NCI-H82 (cell line): ENCODE data around the gene CDK5RAP1.
"Not testable (repeated sequence)": the region's sequence is repeated elsewhere in the genome, so short reads cannot be mapped to it uniquely, and the experiment has no call there.

Experiments used
- DNase-seq: peaks from one replicate; lab custom pipeline; 2025; lab: John Stamatoyannopoulos, UW

Gene CDK5RAP1, protein sequence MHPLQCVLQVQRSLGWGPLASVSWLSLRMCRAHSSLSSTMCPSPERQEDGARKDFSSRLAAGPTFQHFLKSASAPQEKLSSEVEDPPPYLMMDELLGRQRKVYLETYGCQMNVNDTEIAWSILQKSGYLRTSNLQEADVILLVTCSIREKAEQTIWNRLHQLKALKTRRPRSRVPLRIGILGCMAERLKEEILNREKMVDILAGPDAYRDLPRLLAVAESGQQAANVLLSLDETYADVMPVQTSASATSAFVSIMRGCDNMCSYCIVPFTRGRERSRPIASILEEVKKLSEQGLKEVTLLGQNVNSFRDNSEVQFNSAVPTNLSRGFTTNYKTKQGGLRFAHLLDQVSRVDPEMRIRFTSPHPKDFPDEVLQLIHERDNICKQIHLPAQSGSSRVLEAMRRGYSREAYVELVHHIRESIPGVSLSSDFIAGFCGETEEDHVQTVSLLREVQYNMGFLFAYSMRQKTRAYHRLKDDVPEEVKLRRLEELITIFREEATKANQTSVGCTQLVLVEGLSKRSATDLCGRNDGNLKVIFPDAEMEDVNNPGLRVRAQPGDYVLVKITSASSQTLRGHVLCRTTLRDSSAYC

DNA sequence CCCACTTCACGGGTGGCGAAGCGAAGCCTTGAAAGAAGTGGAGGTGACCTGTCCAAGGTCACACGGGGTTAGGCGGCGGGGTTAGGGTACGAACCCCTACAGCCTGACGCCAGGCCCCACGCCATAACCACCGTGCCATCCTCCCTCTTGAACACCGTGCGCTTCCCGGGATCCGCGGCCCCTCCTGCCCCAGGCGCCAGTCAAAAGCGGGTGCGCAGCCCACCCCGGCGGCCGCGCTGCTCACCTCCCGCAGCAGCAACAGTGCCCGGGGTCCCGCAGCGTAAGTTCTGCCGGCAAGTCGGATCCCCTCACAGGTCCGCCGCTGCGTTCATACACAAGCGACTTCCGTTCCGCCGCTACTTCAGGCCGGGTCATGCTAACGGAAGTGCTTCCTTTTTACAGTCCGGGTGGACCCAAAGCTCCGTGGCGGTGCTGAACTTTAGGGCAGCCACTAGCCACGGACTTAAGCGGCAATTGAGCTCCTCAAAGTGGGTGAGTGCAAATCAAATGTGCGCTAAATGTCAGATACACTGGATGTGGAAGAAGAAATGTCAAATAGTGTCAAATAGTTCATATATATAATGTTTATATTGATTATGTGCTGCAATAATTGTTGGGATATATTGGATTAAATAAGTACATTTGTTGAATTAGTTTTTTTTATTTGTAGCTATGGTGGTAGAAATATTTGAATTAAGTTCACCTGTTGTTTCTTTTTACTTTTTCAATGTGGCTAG, at the start of gene CDK5RAP1:
Gene CDK5RAP1 (minus strand): TSS at position 336 of the 737 bp plus-strand sequence. CDS start 4,455 bp downstream, outside the sequence.
- DNase-seq, result peak; percentile 97

DNA sequence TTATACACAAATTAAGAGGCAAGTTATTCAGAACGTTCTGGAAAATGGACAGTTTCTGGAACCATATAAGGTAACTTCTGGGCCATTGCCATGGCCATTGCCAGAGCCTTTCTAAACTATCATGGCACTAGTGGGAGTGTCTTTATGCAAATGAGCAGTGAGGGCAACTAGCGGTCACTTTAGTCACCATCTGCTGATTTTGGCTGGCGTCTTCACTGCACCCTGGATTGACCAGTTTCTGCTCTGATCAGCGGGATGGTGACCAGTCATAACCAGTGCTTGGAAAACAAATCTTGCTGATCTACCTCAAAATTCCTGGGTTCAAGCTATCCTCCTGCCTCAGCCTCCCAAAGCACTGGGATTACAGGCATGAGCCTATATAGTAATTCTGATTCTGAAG, 49.5 kb upstream of the CDK5RAP1 start:
- DNase-seq, result no peak

DNA sequence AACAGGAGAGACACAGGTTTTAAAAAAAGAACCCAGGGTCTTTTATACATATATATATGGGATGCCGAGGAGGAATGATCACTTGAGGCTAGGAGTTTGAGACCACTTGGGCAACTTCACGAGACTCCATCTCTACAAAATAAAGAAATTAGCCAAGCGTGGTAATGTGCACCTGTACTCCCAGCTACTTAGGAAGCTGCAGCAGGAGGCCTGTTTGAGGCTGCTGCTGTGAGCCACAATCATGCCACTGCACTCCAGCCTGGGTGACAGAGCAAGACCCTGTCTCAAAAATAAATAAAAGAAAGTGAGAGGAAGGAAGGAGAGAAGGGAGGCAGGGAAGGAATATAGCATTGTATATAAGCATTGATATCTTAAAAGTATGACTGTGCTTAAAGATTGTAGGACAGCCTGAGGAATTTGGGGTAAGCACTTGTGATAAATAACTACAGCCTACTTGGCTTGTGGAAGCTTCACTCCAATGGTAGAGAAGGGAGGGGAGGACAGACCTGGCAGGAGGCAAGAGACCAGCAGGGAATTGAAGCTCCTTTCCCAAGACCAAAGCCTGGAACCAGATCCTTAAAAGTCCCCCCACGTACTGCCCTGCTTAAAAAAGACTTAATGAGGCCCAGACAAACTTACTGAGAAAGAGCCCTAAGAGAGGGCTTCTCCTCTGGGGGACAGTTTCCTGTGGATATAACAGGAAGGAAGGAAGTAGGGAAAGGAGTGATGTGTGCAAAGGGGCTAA, 44.7 kb upstream of the CDK5RAP1 start:
- DNase-seq, result no peak

DNA sequence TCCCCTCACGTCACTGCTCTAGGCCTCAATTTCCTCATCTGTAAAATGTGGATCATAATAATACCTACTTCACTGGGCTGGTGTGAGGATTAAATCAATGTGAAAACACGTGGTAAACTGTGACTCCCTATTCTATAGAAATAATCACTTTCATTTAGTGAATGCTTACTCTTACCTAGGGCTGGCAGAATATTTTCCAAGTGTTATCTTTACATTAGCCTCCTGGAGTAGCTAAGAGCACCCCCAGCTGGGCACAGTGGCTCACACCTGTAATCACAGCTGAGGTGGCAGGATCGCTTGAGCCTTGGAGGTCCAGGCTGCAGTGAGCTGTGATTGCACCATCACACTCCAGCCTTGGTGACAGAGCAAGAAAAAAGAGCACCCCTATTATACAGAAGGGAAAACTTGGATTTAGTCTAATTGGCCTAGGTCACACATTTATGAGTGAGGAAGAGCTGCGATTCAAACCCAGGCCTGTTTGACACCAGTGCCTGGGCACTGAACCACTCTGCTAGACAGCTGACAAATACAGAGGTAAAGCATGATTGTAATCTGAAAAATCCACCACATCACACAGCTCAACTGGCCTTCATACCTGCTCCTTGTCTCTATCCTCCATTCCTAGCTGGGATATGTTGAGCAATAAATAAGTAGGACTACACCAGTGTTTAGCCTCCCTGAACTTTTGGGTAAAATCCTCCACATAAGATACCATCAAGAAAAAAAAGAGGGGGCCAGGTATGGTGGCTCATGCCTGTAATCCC, 43.7 kb upstream of the CDK5RAP1 start:
- peak; percentile 49 for DNase-seq

DNA sequence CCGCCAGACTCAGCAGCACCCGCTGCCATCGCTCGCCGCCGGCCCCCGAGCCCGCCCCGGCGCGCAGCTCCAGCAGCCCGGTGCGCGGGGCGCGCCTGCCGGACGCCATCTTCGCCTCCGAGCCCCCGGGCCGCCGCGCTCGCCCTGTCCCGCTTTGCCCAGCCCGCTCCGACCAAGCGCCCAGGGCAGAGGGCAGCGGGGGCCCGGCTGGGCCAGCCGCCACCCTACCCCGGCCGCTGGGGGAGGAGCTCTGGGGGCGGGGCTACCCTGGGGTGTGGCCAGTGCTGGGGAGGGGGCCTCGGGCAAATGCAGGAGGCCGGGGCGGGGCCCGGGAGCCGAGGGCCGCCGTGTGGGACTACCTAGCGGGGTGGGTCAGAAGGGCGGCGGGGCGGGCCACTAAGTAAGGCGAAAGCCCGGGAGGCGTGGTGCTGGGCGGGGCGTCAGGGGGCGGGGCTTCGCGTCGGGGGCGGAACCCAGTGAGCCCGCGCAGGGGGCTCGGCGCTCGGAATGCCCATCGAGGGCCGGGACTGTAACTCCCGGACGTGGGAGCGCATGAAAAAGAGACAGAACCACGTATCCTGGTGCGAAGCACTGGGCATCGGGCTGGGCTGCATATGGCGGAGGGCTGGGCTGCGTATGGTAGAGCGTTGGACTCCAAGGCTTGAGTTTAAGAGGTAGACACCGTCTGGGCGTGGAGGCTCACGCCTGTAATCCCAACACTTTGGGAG, 42.4 kb upstream of the CDK5RAP1 start, which contains the start of gene SNTA1:
Gene SNTA1 (minus strand): TSS at position 252 of the 728 bp plus-strand sequence. CDS start 143 bp downstream, at position 109.
- DNase-seq, result peak; percentile 97

DNA sequence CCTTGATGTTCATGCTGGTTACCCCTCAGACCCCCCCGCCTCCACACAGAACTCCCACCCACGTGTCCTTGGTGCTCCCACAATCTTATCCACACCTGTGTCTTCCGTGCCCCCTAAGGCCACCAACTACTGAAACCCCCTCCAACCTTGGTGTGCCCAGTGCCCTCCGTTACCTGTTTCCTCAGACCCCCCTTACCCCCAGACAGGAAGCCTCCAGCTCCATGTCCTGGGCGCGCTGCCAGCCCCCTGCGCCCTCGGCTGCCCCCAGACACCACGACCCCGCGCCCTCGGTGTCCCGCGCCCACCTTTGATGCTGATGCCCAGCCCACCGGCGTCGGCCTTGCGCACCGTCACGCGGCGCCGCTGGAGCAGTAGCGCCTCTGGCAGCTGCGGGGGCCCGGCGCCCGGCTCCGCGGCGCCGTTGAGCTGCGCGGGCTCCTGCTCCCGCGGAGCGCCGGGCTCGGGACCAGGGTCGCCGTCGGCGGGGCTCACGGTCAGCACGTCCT, 41.7 kb upstream of the CDK5RAP1 start:
- peak; percentile 56 for DNase-seq

DNA sequence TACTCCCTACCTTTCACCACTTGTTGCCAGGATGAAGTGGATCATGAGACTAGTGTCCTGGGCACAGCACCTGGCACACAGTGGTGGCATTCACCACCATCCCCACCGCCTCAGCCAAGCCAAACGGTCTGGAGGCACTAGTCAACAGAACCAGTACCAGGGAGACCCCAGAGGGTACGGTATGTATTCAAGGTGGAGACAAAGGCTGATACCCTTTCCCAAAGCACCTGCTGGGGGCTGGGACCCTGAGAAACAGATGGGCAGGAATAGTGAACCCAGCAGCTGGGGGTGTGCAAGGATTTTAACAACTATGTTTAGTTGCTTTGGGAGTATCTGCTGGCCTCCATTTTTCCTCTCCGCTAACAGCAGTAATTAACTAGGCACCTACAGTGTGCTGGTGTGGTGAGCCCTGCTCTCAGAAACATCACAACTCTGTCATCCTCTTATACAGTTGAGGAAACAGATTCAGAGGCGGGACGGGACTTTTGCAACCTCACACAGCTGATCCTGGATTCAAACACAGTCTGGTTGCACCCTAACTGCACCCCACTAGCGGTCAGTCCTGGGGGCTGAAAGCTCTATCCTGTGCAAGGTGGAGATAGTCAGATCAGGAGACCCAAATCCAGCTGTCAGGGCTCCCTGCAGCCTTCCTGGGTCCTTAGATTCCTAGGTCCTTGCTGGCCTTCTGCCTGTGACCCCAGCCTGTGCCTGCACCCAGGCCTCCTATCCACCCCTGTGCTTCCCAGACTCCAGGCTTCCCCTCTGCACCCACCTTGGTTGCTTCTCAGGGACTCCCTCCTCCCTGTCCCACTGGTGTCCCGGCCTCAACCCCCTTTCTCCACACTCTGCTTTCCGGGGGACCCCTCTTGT, 41.1 kb upstream of the CDK5RAP1 start:
- no peak for DNase-seq

DNA sequence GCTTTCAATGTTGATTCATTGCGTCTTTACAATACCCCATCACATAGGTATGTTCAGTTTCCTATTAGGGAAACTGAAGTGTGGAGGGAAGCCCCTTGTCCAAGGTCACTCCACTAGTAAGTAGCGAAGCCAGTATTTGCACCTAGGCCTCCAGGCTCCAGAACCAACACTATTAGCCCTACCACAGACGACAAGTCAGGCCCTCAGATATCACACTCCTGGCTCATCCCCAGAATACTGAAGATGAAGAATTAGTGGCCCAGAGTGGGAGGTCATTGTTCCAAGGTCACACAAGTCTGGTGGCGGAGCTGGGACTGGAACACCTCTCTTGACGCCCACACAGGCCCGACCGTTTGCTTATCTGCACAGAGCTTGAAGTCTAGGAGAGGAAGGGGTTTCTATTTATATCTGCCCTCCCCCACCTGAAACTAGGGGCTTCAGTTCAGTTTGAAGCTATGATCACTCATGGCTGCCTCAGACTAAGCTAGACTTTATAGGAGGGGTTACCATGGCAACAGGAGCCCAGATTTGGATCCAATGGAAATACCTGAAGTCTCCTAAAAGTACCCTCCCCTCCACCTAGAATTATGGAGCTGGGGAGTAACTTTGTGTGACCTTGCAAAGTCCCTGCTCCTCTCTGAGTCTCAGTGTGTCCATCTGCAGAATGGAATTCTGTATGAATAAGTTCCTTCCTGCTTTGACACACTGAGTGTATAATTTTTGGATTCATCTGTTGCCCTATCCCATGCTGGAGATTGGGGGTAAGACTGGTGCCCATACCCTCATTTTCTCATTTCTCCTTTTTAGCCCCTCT, 40.0 kb upstream of the CDK5RAP1 start:
- DNase-seq, result peak; percentile 27

DNA sequence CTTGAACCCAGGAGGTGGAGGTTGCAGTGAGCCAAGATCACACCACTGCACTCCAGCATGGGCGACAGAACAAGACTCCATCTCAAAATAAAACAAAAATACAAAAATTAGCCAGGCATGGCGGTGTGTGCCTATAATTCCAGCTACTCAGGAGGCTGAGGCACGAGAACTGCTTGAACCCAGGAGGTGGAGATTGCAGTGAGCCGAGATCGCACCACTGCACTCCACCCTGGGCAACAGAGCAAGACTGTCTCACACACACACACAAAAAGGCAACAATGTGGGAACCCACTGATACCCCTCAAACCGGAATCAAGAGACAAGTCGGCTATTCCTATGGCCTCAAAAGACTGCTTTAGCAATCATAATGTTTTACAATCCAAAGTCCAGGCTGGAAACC, 39.2 kb upstream of the CDK5RAP1 start:
- DNase-seq, result not testable (repeated sequence)

DNA sequence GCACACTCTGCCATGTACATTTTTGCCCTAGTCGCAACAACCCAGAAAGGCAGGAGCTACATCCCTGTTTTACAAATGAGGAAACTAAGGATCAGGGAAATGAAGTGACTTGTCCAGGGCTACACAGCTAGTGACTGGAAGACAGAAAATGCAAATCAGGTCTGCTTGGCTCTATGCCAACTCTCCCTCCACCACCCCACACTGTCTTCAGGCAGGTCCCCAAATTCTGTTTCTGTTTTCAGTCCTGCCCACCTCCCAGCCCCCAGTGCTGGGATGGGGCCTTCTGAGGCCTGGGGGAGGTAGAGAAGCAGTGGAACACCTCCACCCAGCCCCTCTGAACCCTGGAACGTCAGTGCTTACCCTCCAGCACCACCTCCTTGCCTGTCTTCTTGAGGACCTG, 37.2 kb upstream of the CDK5RAP1 start:
- no peak for DNase-seq

DNA sequence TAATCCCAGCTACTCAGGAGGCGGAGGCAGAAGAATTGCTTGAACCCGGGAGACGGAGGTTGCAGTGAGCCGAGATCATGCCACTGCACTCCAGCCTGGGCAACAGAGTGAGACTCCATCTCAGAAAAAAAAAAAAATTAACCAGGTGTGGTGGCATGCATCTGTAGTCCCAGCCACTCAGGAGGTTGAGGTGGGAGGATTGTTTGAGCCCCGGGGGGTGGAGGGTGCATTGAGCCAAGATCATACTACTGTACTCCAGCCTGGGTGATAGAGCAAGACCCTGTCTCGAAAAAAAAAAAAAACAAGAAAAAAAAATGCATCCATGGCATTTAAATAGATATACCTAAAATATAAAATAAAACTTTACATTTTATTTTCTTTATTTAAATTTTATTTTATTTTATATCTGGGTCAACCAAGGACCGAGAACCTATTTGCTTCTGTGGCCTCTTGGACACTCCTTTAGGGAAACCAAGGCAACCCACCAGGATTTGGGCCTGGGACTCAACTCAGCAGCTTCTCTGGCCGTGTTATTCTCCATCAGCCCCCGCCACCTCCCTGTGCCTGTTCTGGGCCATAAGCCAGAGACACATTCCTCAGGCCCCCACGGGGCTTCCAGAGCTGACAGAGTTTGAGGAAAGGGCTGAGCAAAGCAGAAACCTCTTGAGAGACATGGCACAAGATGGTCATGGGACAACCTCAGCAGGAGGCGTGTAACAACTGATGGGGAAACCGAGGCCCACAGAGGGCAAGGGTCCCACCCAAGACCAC, 36.0 kb upstream of the CDK5RAP1 start:
- DNase-seq, result no peak

DNA sequence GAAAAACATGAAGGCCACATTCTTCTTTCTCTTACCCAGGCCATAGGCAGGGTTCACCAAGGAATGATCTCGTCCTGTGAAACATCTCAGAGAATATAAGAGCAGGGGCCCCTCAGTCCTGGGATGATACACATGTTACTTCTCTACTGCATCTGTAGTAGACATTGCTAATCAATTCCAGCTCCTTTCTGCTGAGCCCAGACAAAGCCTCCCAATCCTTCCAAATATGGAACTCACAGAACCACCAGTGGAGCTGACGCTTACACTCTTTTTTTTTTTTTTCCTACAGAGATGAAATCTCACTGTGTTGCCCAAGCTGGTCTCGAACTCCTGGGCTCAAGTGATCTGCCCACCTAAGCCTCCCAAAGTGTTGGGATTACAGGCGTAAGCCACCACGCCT, 33.1 kb upstream of the CDK5RAP1 start:
- DNase-seq, result no peak

DNA sequence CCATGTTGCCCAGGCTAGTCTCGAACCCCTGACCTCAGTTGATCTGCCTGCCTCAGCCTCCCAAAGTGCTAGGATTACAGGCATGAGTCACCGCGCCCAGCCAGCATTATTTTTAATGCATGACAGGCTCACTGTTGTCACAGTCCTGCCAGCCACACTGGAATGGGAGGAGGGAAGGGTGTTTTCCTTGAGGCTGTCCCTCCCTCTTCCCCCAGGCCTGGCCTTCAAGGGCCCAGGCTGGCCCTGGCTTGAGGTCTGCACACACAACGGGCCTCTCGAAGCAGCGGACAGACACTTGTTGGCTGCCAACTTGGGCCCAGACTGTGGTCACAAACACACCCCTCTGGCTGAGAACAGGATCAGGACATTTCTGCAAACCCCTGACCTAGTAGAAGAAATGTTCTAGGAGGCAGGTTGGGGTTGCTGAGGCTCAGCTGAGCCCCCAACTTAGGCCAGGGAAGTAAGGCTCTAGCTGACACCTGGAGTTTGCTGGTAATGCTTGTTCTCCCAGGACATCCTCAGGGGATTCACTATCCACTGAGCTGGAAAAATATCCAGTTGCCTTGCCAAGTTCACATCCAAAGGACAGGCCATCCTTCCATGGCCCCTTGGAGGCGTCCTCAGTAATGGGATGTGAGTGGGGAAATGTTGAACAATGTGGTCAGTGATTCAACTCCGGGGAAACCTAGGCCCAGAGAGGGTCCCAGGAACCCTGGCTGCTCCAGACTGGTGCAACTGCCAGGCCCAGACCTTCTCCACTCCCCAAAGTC, 32.3 kb upstream of the CDK5RAP1 start:
- DNase-seq, result no peak

DNA sequence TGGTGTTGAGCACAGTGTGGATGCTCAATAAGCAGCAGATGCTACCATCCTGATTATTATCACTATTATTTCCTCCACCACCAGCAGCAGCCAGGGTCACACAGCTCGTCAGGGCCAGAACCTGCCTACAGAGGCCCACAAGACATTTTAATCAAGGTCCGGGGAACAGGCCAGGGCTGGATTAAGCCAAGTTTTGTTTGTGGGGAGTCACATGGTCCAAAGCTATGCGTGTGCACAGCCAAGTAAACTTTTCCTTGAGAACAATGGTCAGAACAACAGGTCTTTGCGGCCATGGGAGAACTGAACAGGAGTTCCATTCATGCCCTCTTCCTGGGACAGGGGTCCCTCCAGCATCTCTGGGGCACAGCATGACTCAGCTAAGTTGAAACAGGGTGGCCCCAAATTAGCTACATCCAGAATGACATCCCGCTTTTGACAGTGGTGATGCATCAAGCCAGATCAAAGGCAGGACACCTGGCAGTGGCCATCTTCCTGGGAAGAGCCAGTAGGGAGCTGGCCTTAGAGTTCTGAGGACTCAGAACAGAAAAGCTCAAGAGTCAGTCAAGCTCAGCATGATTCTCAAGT, 30.6 kb upstream of the CDK5RAP1 start:
- DNase-seq, result no peak

DNA sequence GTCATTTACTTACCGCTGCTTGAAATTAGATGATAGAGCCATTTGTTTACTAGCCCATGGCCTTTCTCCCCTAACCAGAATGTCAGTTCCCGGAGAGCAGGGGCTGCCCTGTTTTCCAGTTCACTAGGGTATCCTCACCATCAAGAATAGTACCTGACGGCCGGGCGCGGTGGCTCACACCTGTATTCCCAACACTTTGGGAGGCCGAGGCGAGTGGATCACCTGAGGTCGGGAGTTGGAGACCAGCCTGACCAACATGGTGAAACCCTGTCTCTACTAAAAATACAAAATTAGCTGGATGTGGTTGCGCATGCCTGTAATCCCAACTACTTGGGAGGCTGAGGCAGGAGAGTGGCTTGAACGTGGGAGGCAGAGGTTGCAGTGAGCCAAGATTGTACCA, 22.6 kb upstream of the CDK5RAP1 start:
- DNase-seq, result not testable (repeated sequence)

DNA sequence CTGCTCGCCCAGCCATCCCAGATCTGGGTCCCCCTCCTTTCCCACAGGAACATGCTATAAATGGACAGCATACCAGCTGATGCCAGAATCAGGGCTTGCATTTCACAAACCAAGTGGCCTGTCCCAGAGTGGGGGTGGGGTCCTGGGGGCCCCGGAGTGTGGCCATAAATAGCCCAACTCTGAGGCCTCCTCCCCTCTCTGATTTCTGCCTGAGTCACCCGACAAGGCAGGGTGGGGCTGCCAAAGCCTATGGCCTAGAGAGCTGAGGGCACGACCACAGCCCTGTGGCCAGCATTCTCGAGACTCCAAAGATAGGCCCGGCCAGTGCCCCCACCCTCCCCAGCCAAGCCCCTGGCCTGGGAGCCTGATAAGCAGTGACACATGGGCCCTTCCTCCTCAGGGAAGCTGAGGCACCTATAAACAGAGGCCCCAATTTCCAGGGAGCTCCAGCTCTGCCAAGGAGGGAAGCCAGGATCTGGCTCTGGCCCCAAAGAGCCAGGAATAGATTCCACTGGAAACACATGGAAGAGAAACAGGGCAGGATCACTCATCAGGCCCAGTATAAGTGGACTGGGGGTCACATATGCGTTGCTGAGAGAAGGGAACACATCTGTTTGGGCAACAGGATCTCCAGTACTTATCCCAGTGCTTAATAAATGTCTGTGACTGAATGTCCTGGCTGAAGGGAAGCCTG, 22.0 kb upstream of the CDK5RAP1 start:
- no peak for DNase-seq
